Peyer's patch (tissue), 4 donors: ENCODE data around the gene C11orf68. TPM values are rescaled to one million over a fixed set of nuclear protein-coding genes. Genes with fewer than 3 reads are reported as not detected.

ENCODE experiments used
- DNase-seq, 3 donors: peaks; one replicate each; pipeline ENCODE4 v3.0.0-alpha.2; 2017 to 2019
- H3K27ac ChIP-seq, 4 donors: fragments of 200-600 bp; sonication (generic); one replicate each; pipeline ENCODE4 v1.5.1; 2016 to 2019
- H3K27me3 ChIP-seq, 2 donors: fragments of 200-600 bp; sonication (generic); one replicate each; pipeline ENCODE4 v1.5.1; 2019
- H3K36me3 ChIP-seq, 3 donors: fragments of 200-600 bp; sonication (generic); one replicate each; pipeline ENCODE4 v1.5.1; 2016 to 2019
- H3K4me1 ChIP-seq, 4 donors: fragments of 200-600 bp; sonication (generic); one replicate each; pipeline ENCODE4 v1.5.1; 2016 to 2019
- H3K4me3 ChIP-seq, 4 donors: fragments of 200-600 bp; sonication (generic); 1 replicate in 3 of 4; 2 replicates in 1 of 4; pipeline ENCODE4 v1.5.1; 2016 to 2019; ENCODE audit warnings: mild to moderate bottlenecking in 1 of 4
- H3K9me3 ChIP-seq, 4 donors: fragments of 200-600 bp; sonication (generic); one replicate each; pipeline ENCODE4 v1.5.1; 2016 to 2019; ENCODE audit warnings: mild to moderate bottlenecking in 1 of 4
- CTCF ChIP-seq, 6 experiments: fragments of 450-650 bp in 4 of 6; fragments of 200-600 bp in 2 of 6; sonication (generic) in 1 of 6; IDR thresholded peaks; one replicate each; pipeline ENCODE4 v1.5.1; 2017 to 2019; ENCODE audit warnings: antibody characterized with exemption in 6 of 6, mild to moderate bottlenecking in 3 of 6, moderate library complexity in 1 of 6
- POLR2A ChIP-seq, 2 donors: fragments of 450-650 bp; IDR thresholded peaks; one replicate each; pipeline ENCODE4 v1.5.1; 2017; ENCODE audit warnings: antibody characterized with exemption in 2 of 2, mild to moderate bottlenecking in 2 of 2, moderate library complexity in 2 of 2
- total RNA-seq, 4 donors: library from RNA; depleted of rRNA; stranded (reverse); fragments of >200 nt; gene quantifications; one replicate each; pipeline ENCODE4 v1.1.0, GENCODE V29; 2016

C11orf68 gene
- total RNA-seq, 4 donors from 2014 or later, result 8.3 to 20.6 (median 12.1) TPM

DNA sequence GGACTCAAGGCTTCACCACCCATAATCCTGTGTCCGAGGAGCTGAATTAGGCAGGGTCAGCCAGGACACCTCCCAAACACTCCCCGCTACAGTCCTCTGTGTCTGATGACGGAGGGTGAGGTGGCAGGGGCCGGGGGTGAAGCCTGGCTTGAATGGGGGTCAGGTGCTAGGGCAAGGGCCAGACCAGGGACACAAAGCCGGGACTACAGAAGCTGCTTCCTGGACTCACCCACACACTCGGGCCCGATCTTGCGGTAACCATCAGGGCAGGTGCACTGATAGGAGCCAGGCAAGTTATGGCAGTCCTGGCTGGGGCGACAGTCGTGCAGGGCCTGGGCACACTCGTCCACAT is 48.6 kb downstream of the C11orf68 start:
- peaks cover 0 to 22% (median 9%) of the 10 kb centered on the region in 4 donors for H3K4me1 ChIP-seq
- peak in 1 of 3 donors; percentile 47 for DNase-seq
- H3K27ac ChIP-seq, result no peak overlapping the region
- peaks cover 0 to 20% (median 0%) of the 10 kb centered on the region in 3 donors for H3K36me3 ChIP-seq
- H3K4me3 ChIP-seq, result no peak overlapping the region
- no peak for TF ChIP-seq CTCF (IDR thresholded peaks at IDR 0.05)
- no peak for TF ChIP-seq POLR2A (IDR thresholded peaks at IDR 0.05)
- no peaks in the 10 kb centered on the region for H3K27me3 ChIP-seq
- no peaks in the 10 kb centered on the region for H3K9me3 ChIP-seq

GRCh38 chr11:65869643-65870306 is 49.1 kb downstream of the C11orf68 start:
- Histone ChIP-seq H3K36me3 (peaks cover 0 to 25% (median 0%) of the 10 kb centered on the region in 3 donors), H3K27ac (no peak overlapping the region), H3K4me1 (peaks cover 0 to 22% (median 9%) of the 10 kb centered on the region in 4 donors), H3K27me3 (no peaks in the 10 kb centered on the region), H3K9me3 (no peaks in the 10 kb centered on the region), H3K4me3 (no peak overlapping the region)
- DNase-seq, result peak in 1 of 3 donors; percentile 46
- TF ChIP-seq CTCF (IDR thresholded peaks at IDR 0.05) (no peak), POLR2A (IDR thresholded peaks at IDR 0.05) (no peak)

DNA sequence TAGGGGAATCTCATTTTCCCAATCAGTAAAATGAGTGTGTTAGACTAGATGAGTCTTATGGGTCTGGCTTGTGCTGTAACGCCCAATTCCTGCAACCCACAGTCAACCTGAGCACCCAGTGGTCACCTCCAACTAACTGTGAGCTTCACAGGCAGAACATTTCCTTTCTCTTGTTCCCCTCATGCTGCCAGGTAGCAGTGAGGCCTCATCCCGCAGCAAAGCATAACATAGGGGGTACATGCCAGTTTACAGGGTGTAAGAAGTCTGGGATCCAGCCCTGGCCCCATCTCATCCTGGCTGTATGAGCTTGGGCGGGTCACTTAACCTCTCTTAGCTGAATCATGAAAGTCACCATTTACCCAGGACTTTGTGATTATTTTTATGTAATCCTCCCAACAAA is 50.0 kb downstream of the C11orf68 start:
- no peaks in the 10 kb centered on the region for H3K9me3 ChIP-seq
- peaks cover 0 to 33% (median 0%) of the 10 kb centered on the region in 3 donors for H3K36me3 ChIP-seq
- no peak for DNase-seq
- no peak overlapping the region for H3K4me3 ChIP-seq
- no peak for TF ChIP-seq POLR2A (IDR thresholded peaks at IDR 0.05)
- TF ChIP-seq CTCF (IDR thresholded peaks at IDR 0.05), result no peak
- H3K27me3 ChIP-seq, result no peaks in the 10 kb centered on the region
- peaks cover 0 to 22% (median 9%) of the 10 kb centered on the region in 4 donors for H3K4me1 ChIP-seq
- no peak overlapping the region for H3K27ac ChIP-seq

GRCh38 chr11:65868076-65868667 is 50.7 kb downstream of the C11orf68 start:
- no peak overlapping the region for H3K27ac ChIP-seq

More at GRCh38 chr11:65868076-65868667, 50.7 kb downstream of the C11orf68 start:
- no peak for TF ChIP-seq CTCF (IDR thresholded peaks at IDR 0.05)
- no peak for TF ChIP-seq POLR2A (IDR thresholded peaks at IDR 0.05)
- H3K9me3 ChIP-seq, result no peaks in the 10 kb centered on the region
- no peak overlapping the region for H3K4me3 ChIP-seq
- H3K36me3 ChIP-seq, result peaks cover 0 to 41% (median 0%) of the 10 kb centered on the region in 3 donors
- peaks cover 0 to 20% (median 9%) of the 10 kb centered on the region in 4 donors for H3K4me1 ChIP-seq
- H3K27me3 ChIP-seq, result no peaks in the 10 kb centered on the region
- DNase-seq, result no peak
